Kidney (tissue), 14 donors: Measurements from ENCODE around the gene OBP2A. TPM values are rescaled to one million over a fixed set of nuclear protein-coding genes. Genes with fewer than 3 reads are reported as not detected.
"Not testable (repeated sequence)": the region's sequence is repeated elsewhere in the genome, so short reads cannot be mapped to it uniquely, and the experiment has no call there.

ENCODE experiments used
- DNase-seq, 5 donors: peaks; one replicate each; pipeline ENCODE4 v3.0.0-alpha.2; 2013 to 2020
- FAIRE-seq: peaks from 2 replicates; lab custom pipeline; 2012; peaks lifted over from hg19 to GRCh38; lab: Jason Lieb, UNC
- H3K27ac ChIP-seq, 2 donors: one replicate each; pipeline ENCODE4 v1.7.0; 2013; ENCODE audit warnings: low read depth in 2 of 2, low read length in 2 of 2, inconsistent platforms in 1 of 2
- H3K27me3 ChIP-seq: one replicate; pipeline ENCODE4 v1.7.1; 2013; ENCODE audit warnings: low read length, inconsistent platforms; ENCODE audit not compliant: control insufficient read depth, insufficient read depth
- H3K36me3 ChIP-seq, 3 donors: one replicate each; pipeline versions ENCODE4 v1.7.0 to v1.7.1; 2013; ENCODE audit warnings: low read length in 3 of 3, control low read depth in 1 of 3, inconsistent platforms in 1 of 3; ENCODE audit not compliant: insufficient read depth in 3 of 3, control insufficient read depth in 2 of 3
- H3K4me1 ChIP-seq, 3 donors: one replicate each; pipeline versions ENCODE4 v1.7.0 to v1.7.1; 2013; ENCODE audit warnings: low read length in 3 of 3, inconsistent platforms in 1 of 3, low read depth in 1 of 3; ENCODE audit not compliant: control insufficient read depth in 2 of 3, insufficient read depth in 2 of 3
- H3K4me3 ChIP-seq, 3 donors: one replicate each; pipeline versions ENCODE4 v1.7.0 to v1.8.1; 2013; ENCODE audit warnings: low read length in 3 of 3, control low read depth in 1 of 3, inconsistent platforms in 1 of 3
- H3K9ac ChIP-seq, 3 donors: one replicate each; pipeline versions ENCODE4 v1.7.0 to v1.7.1; 2013; ENCODE audit warnings: low read length in 3 of 3, control low read depth in 1 of 3, inconsistent platforms in 1 of 3
- H3K9me3 ChIP-seq, 3 donors: one replicate each; pipeline versions ENCODE4 v1.7.0 to v1.7.1; 2013; ENCODE audit warnings: low read length in 3 of 3, control low read depth in 1 of 3, inconsistent platforms in 1 of 3; ENCODE audit not compliant: control insufficient read depth in 2 of 3, insufficient read depth in 1 of 3
- CTCF ChIP-seq: IDR thresholded peaks from 3 replicates; pipeline ENCODE4 v1.5.1; 2012; ENCODE audit warnings: mild to moderate bottlenecking, moderate library complexity, borderline replicate concordance; ENCODE audit not compliant: insufficient read depth; ENCODE audit errors: extremely low read depth
- intact Hi-C: fragments of 100-400 bp; cut with DNase I; formaldehyde crosslinking; loops from one replicate; pipeline ENCODE4 v1.11.1; 2022
- polyA plus RNA-seq: library from polyadenylated mRNA; stranded (reverse); fragments of 350-450 nt; fragmentation: Illumina TruSeq; extraction: RNeasy Lipid Tissue Mini Kit (QIAGEN cat#74804); gene quantifications from one replicate; pipeline ENCODE4 v1.2.3, GENCODE V29; 2014; ENCODE audit warnings: low read depth, low replicate concordance; ENCODE audit not compliant: insufficient read depth
- total RNA-seq: library from RNA; stranded (reverse); fragmentation: NEBNext Ultra II Directional; extraction: Animal tissue kit (Norgen Biotek cat#: 25700); gene quantifications from one replicate; pipeline ENCODE4 v1.2.1, GENCODE V29; 2021
- donor health status: control.
- donor health status: control.
- donor health status: control.
- donor health status: control.
- donor health status: control.
- donor health status: DM: yes; HTN: yes; CAD: no.
- donor health status: Normal renal cell carcinoma (clear cell type).

OBP2A gene
- total and polyA plus RNA-seq, 2 donors from 2014 or later = not detected

- intact Hi-C loops = no loop called here
- Histone ChIP-seq H3K4me3 (no peak overlapping the region), H3K36me3 (no peaks in the 10 kb centered on the region), H3K9me3 (peaks cover 0 to 8% (median 0%) of the 10 kb centered on the region in 3 donors), H3K27ac (no peak overlapping the region), H3K9ac (no peak overlapping the region), H3K4me1 (no peaks in the 10 kb centered on the region), H3K27me3 (no peaks in the 10 kb centered on the region)
- FAIRE-seq (no peak), DNase-seq (peak in 2 of 5 donors; percentile 3 to 19)
- TF ChIP-seq CTCF = no peak
These were observed 14.8 kb upstream of the OBP2A start for GRCh38 chr9:135531096-135531495.

GRCh38 chr9:135533113-135533512 lies 12.8 kb upstream of the OBP2A start:
- DNase-seq (peak in 1 of 5 donors; percentile 25), FAIRE-seq (no peak)
- TF ChIP-seq CTCF = no peak
- H3K27ac ChIP-seq = no peak overlapping the region
- H3K9me3 ChIP-seq = peaks cover 0 to 8% (median 0%) of the 10 kb centered on the region in 3 donors
- H3K4me3 ChIP-seq = no peak overlapping the region
- no peaks in the 10 kb centered on the region for H3K4me1 ChIP-seq
- intact Hi-C loops = no loop called here
- H3K9ac ChIP-seq = no peak overlapping the region
- H3K27me3 ChIP-seq = no peaks in the 10 kb centered on the region
- no peaks in the 10 kb centered on the region for H3K36me3 ChIP-seq

- no peak overlapping the region for H3K9ac ChIP-seq
- H3K36me3 ChIP-seq = no peaks in the 10 kb centered on the region
- FAIRE-seq (no peak), DNase-seq (no peak)
- no peaks in the 10 kb centered on the region for H3K4me1 ChIP-seq
- peaks cover 0 to 8% (median 0%) of the 10 kb centered on the region in 3 donors for H3K9me3 ChIP-seq
- no peaks in the 10 kb centered on the region for H3K27me3 ChIP-seq
- intact Hi-C loops = no loop called here
- H3K27ac ChIP-seq = no peak overlapping the region
- no peak for TF ChIP-seq CTCF
- H3K4me3 ChIP-seq = no peak overlapping the region
These were observed 12.3 kb upstream of the OBP2A start for GRCh38 chr9:135533674-135534073.

GRCh38 chr9:135534192-135534711 lies 11.7 kb upstream of the OBP2A start:
- not testable (repeated sequence) for H3K27me3 ChIP-seq, H3K9ac ChIP-seq
- peak in 1 of 5 donors; percentile 25 for DNase-seq

GRCh38 chr9:135534826-135535225 lies 11.1 kb upstream of the OBP2A start:
- H3K9ac ChIP-seq, H3K27ac ChIP-seq, DNase-seq, H3K9me3 ChIP-seq, H3K4me3 ChIP-seq, FAIRE-seq, H3K36me3 ChIP-seq, H3K4me1 ChIP-seq, H3K27me3 ChIP-seq, intact Hi-C loops: not testable (repeated sequence)

More at GRCh38 chr9:135534192-135534711, 11.7 kb upstream of the OBP2A start:
- H3K36me3 ChIP-seq, intact Hi-C loops, H3K4me3 ChIP-seq, H3K9me3 ChIP-seq, H3K27ac ChIP-seq, FAIRE-seq, H3K4me1 ChIP-seq: not testable (repeated sequence)

GRCh38 chr9:135535631-135536030 lies 10.3 kb upstream of the OBP2A start:
- H3K36me3 ChIP-seq, H3K27ac ChIP-seq, H3K9ac ChIP-seq, FAIRE-seq, H3K4me1 ChIP-seq, intact Hi-C loops, H3K4me3 ChIP-seq, H3K27me3 ChIP-seq, DNase-seq, H3K9me3 ChIP-seq: not testable (repeated sequence)
